Neural progenitor cell (in vitro differentiated cells): Measurements from ENCODE around the gene LRRIQ4. TPM values are rescaled to one million over a fixed set of nuclear protein-coding genes. Genes with fewer than 3 reads are reported as not detected.

Experiments
- DNase-seq: peaks from one replicate; pipeline ENCODE4 v3.0.0-alpha.2; 2016; ENCODE audit warnings: low spot score
- H2AFZ ChIP-seq: fragments of 200-600 bp; sonication (generic); replicated peaks from 2 replicates; pipeline ENCODE4 v1.6.1; 2016; ENCODE audit warnings: antibody characterized with exemption
- H3F3A ChIP-seq: fragments of 200-600 bp; sonication (generic); 2 replicates; pipeline ENCODE4 v1.6.1; 2016; ENCODE audit warnings: antibody characterized with exemption, low read depth
- H3K27ac ChIP-seq: fragments of 200-600 bp; sonication (generic); 2 replicates; pipeline ENCODE4 v1.5.1; 2016; ENCODE audit warnings: mild to moderate bottlenecking
- H3K27me3 ChIP-seq: fragments of 200-600 bp; sonication (generic); 2 replicates; pipeline ENCODE4 v1.6.1; 2016; ENCODE audit warnings: mild to moderate bottlenecking, moderate library complexity
- H3K36me3 ChIP-seq: fragments of 200-600 bp; sonication (generic); 2 replicates; pipeline ENCODE4 v1.5.1; 2016
- H3K4me1 ChIP-seq: fragments of 200-600 bp; sonication (generic); 2 replicates; pipeline ENCODE4 v1.6.1; 2016; ENCODE audit warnings: mixed run types
- H3K4me2 ChIP-seq: fragments of 200-600 bp; sonication (generic); 2 replicates; pipeline ENCODE4 v1.6.1; 2016
- H3K4me3 ChIP-seq: fragments of 200-600 bp; sonication (generic); 2 replicates; pipeline ENCODE4 v1.5.1; 2016
- H3K79me2 ChIP-seq: fragments of 200-600 bp; sonication (generic); 2 replicates; pipeline ENCODE4 v1.6.1; 2016; ENCODE audit warnings: low read depth
- H3K9ac ChIP-seq: fragments of 200-600 bp; sonication (generic); 2 replicates; pipeline ENCODE4 v1.6.1; 2016
- H3K9me3 ChIP-seq: fragments of 200-600 bp; sonication (generic); 2 replicates; pipeline ENCODE4 v1.5.1; 2016; ENCODE audit warnings: low read depth
- H4K20me1 ChIP-seq: fragments of 200-600 bp; sonication (generic); 2 replicates; pipeline ENCODE4 v1.6.1; 2016; ENCODE audit warnings: low read depth
- H3K27ac Mint-ChIP-seq: 3 replicates; pipeline ENCODE4 v1.8.0; 2021; ENCODE audit warnings: mixed read lengths
- H3K27me3 Mint-ChIP-seq: 2 replicates; pipeline ENCODE4 v1.8.0; 2022; ENCODE audit warnings: low read depth, mild to moderate bottlenecking, inconsistent platforms, moderate library complexity, mixed read lengths; ENCODE audit not compliant: insufficient read depth
- H3K36me3 Mint-ChIP-seq: 3 replicates; pipeline ENCODE4 v1.8.0; 2021; ENCODE audit warnings: mixed read lengths
- H3K4me1 Mint-ChIP-seq: 3 replicates; pipeline ENCODE4 v1.8.0; 2021; ENCODE audit warnings: mixed read lengths
- H3K4me3 Mint-ChIP-seq: 3 replicates; pipeline ENCODE4 v1.8.0; 2021; ENCODE audit warnings: mild to moderate bottlenecking, moderate library complexity, mixed read lengths
- H3K9me3 Mint-ChIP-seq: 3 replicates; pipeline ENCODE4 v1.8.0; 2020; ENCODE audit warnings: mixed read lengths
- EZH2 ChIP-seq: fragments of 200-600 bp; sonication (generic); IDR thresholded peaks from 2 replicates; pipeline ENCODE4 v1.6.1; 2017; ENCODE audit warnings: antibody characterized with exemption, mild to moderate bottlenecking, moderate library complexity
- EZH2phosphoT487 ChIP-seq: fragments of 200-600 bp; sonication (generic); IDR thresholded peaks from 2 replicates; pipeline ENCODE4 v1.6.1; 2017; ENCODE audit warnings: antibody characterized with exemption
- total RNA-seq: library from RNA; depleted of rRNA; stranded (reverse); fragments of >200 nt; gene quantifications from 2 replicates; pipeline ENCODE4 v1.2.3, GENCODE V29; 2015; ENCODE audit warnings: low replicate concordance
- TF ChIP-seq, protein P1 (sequence below): fragments of 200-600 bp; sonication (generic); IDR thresholded peaks from 2 replicates; pipeline ENCODE4 v1.5.1; 2017; ENCODE audit warnings: antibody characterized with exemption, mild to moderate bottlenecking

The LRRIQ4 gene
- total RNA-seq, 1 donor from 2014 or later: not detected

DNA sequence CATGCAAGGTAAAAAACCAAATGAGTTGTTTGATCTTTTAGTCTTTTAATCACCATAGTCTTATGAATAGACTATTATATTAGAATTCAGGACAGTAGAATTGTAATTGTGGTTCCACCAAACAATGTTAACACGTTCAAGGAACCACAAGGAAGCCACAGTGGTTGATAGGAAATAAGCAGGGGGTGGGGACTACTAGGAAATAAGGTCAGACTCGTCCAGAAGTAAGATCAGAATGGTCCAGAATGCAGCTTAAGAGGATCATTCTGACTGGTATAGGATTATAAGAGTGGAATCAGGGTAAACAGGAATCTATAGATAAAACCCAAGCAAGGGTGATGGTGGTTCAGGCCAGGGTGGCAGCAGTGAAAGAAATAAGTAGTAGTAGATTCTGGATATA, 31.9 kb upstream of the LRRIQ4 start:
- peaks cover 13% of the 10 kb centered on the region for H3K79me2 ChIP-seq

DNA sequence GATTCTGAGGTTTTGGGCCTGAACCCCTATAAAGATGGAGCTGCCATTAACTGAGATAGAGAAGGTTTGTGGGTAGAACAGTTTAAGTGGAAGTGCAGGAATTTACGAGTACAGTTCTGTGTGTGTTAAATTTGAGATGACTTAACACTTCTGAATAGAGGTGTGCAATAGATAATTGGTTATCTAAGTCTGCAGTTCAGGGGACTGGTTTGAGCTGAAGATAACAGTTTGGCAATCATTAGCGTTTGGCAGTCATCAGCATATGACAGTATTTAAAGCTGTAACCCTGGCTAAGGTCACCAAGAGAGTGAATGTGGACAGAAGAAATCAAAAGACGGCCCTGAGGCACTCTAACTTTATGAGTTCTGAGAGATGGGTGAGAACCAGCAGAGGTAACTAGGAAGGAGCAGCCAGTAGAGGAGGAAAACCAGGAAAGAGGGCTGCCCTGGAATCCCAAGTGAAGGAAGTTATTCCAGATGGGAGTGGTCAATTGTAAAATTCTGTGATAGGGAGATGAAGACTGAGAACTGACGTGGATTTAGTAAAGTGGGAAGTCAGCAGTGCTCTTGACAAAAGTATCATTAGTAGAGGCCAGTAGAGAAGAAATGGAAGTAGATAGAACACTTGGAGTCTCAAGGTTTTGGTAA, 31.3 kb upstream of the LRRIQ4 start:
- H3K27me3 ChIP-seq: no peaks in the 10 kb centered on the region
- H3K4me3 ChIP-seq: no peak overlapping the region
- no peaks in the 10 kb centered on the region for H3K4me1 ChIP-seq
- no peaks in the 10 kb centered on the region for H3F3A ChIP-seq
- H3K36me3 ChIP-seq: peaks cover 33% of the 10 kb centered on the region
- Mint-ChIP-seq H3K4me3 (no peak overlapping the region), H3K27ac (no peak overlapping the region), H3K9me3 (no peaks in the 10 kb centered on the region), H3K4me1 (no peaks in the 10 kb centered on the region), H3K27me3 (no peaks in the 10 kb centered on the region), H3K36me3 (peaks cover 22% of the 10 kb centered on the region)
- no peaks in the 10 kb centered on the region for H3K9me3 ChIP-seq
- no peak overlapping the region for H3K9ac ChIP-seq
- no peak for TF ChIP-seq EZH2
- H3K4me2 ChIP-seq: no peak overlapping the region
- no peaks in the 10 kb centered on the region for H4K20me1 ChIP-seq
- no peak overlapping the region for H2AFZ ChIP-seq
- H3K27ac ChIP-seq: no peak overlapping the region
- peaks cover 8% of the 10 kb centered on the region for H3K79me2 ChIP-seq
- DNase-seq: no peak

More for the DNA sequence above, 31.9 kb upstream of the LRRIQ4 start:
- H3K27ac Mint-ChIP-seq: no peak overlapping the region
- Histone ChIP-seq H3K9me3 (no peaks in the 10 kb centered on the region), H3K4me1 (no peaks in the 10 kb centered on the region), H3K36me3 (peaks cover 36% of the 10 kb centered on the region), H3K9ac (no peak overlapping the region), H3F3A (no peaks in the 10 kb centered on the region), H3K27ac (no peak overlapping the region), H3K4me2 (no peak overlapping the region), H3K4me3 (no peak overlapping the region), H2AFZ (no peak overlapping the region), H3K27me3 (no peaks in the 10 kb centered on the region), H4K20me1 (no peaks in the 10 kb centered on the region)
- peaks cover 4% of the 10 kb centered on the region for H3K4me1 Mint-ChIP-seq
- DNase-seq: no peak
- H3K9me3 Mint-ChIP-seq: no peaks in the 10 kb centered on the region
- peaks cover 25% of the 10 kb centered on the region for H3K36me3 Mint-ChIP-seq
- H3K4me3 Mint-ChIP-seq: no peak overlapping the region
- TF ChIP-seq, protein P1, sequence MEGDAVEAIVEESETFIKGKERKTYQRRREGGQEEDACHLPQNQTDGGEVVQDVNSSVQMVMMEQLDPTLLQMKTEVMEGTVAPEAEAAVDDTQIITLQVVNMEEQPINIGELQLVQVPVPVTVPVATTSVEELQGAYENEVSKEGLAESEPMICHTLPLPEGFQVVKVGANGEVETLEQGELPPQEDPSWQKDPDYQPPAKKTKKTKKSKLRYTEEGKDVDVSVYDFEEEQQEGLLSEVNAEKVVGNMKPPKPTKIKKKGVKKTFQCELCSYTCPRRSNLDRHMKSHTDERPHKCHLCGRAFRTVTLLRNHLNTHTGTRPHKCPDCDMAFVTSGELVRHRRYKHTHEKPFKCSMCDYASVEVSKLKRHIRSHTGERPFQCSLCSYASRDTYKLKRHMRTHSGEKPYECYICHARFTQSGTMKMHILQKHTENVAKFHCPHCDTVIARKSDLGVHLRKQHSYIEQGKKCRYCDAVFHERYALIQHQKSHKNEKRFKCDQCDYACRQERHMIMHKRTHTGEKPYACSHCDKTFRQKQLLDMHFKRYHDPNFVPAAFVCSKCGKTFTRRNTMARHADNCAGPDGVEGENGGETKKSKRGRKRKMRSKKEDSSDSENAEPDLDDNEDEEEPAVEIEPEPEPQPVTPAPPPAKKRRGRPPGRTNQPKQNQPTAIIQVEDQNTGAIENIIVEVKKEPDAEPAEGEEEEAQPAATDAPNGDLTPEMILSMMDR: no peak
- TF ChIP-seq EZH2phosphoT487: no peak
- no peak for TF ChIP-seq EZH2
- H3K27me3 Mint-ChIP-seq: no peaks in the 10 kb centered on the region

DNA sequence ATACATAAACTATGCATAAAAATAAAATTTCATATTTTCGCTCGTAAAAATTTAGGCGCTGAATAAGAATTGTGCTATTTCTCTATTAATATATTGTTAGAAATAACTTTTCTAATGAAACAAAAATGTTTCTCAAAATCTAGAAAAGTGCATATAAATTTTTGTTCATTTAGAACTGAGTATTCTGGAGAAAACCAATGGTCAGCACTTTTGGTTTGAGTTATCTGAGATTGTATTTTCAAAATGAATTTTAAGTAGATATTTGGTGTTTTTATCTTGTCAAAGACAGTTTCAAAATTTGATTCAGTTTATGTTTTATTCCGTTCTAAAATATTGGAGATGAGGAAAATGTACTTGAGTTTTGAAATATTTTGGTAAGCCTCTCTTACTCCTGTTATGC, 25.6 kb upstream of the LRRIQ4 start:
- Mint-ChIP-seq H3K36me3 (peaks cover 11% of the 10 kb centered on the region), H3K9me3 (no peaks in the 10 kb centered on the region)
- H3K9ac ChIP-seq: no peak overlapping the region

DNA sequence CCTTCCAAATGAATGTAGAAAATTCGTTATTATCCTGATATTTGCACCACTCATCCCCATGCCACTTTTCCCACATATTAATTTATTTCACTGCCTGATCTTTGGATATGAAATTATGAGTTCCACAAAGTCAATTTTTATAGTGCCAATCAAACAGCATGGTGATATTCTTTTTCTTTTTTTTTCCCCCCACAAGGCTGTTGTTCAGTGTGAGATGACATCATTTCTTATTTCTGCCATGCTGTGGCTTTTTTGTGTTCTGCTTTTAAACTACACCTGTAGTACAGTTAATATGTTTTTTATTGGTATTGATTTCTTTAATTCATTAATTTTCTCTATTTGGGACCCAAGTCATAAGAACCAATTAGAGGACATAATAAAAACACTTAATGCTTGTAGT, 24.9 kb upstream of the LRRIQ4 start:
- Histone ChIP-seq H2AFZ (no peak overlapping the region), H3K4me3 (no peak overlapping the region), H3K9me3 (no peaks in the 10 kb centered on the region), H3K36me3 (peaks cover 14% of the 10 kb centered on the region), H3K27ac (no peak overlapping the region), H3K4me1 (no peaks in the 10 kb centered on the region), H3F3A (no peaks in the 10 kb centered on the region), H3K4me2 (no peak overlapping the region), H4K20me1 (no peaks in the 10 kb centered on the region), H3K79me2 (no peaks in the 10 kb centered on the region), H3K27me3 (no peaks in the 10 kb centered on the region), H3K9ac (no peak overlapping the region)
- H3K27ac Mint-ChIP-seq: no peak overlapping the region
- H3K36me3 Mint-ChIP-seq: peaks cover 11% of the 10 kb centered on the region
- H3K4me1 Mint-ChIP-seq: no peaks in the 10 kb centered on the region
- H3K27me3 Mint-ChIP-seq: no peaks in the 10 kb centered on the region
- TF ChIP-seq EZH2phosphoT487: no peak
- TF ChIP-seq EZH2: no peak
- TF ChIP-seq, protein P1: no peak
- no peaks in the 10 kb centered on the region for H3K9me3 Mint-ChIP-seq
- no peak overlapping the region for H3K4me3 Mint-ChIP-seq
- DNase-seq: no peak

More for the DNA sequence above, 25.6 kb upstream of the LRRIQ4 start:
- no peaks in the 10 kb centered on the region for H4K20me1 ChIP-seq
- H3K4me1 ChIP-seq: no peaks in the 10 kb centered on the region
- H3K4me2 ChIP-seq: no peak overlapping the region
- Mint-ChIP-seq H3K4me1 (no peaks in the 10 kb centered on the region), H3K4me3 (no peak overlapping the region), H3K27me3 (no peaks in the 10 kb centered on the region), H3K27ac (no peak overlapping the region)
- H3K27me3 ChIP-seq: no peaks in the 10 kb centered on the region
- no peak overlapping the region for H3K27ac ChIP-seq
- TF ChIP-seq EZH2: no peak
- TF ChIP-seq, protein P1: no peak
- no peak for TF ChIP-seq EZH2phosphoT487
- H3K4me3 ChIP-seq: no peak overlapping the region
- H2AFZ ChIP-seq: no peak overlapping the region
- no peaks in the 10 kb centered on the region for H3F3A ChIP-seq
- H3K9me3 ChIP-seq: no peaks in the 10 kb centered on the region
- DNase-seq: no peak
- H3K79me2 ChIP-seq: no peaks in the 10 kb centered on the region
- peaks cover 20% of the 10 kb centered on the region for H3K36me3 ChIP-seq
